GM21825 (cell line): ENCODE data around the gene BIK.
"Not testable (repeated sequence)": the region's sequence is repeated elsewhere in the genome, so short reads cannot be mapped to it uniquely, and the experiment has no call there.

Experiments
- ATAC-seq: cut with Tn5 transposase; IDR thresholded peaks from one replicate; pipeline ENCODE4 v1.9.1; 2021; ENCODE audit warnings: mild to moderate bottlenecking, moderate library complexity; ENCODE audit not compliant: unreplicated experiment

The BIK gene

DNA sequence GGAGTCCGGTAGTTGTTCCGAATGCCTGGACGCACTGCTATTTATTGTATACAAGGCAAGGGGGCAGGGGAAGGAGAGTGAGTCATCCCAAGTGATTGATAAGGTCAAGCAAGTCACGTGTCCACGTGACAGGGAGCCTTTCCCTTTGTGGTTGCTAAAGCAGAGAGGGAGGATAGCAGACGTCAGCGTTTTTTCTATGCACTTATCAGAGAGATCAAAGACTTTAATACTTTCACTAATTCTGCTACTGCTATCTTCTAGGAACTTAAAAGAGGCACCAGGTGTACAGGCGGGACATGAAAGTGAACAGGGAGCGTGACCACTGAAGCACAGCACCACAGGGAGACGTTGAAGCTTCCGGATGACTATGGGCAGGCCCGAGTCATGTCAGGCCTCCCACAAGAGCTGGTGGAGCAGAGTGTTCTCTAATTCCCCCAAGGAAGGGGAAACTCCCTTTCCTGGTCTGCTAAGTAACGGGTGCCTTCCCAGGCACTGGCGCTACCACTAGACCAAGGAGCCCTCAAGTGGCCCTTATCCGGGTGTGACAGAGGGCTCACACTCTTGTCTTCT, 6.4 kb upstream of the BIK start:
- not testable (repeated sequence) for ATAC-seq

- ATAC-seq, result not testable (repeated sequence)
Observed at GRCh38 chr22:43104950-43105349, 5.6 kb upstream of the BIK start.

GRCh38 chr22:43106302-43106701, 4.2 kb upstream of the BIK start:
- ATAC-seq, result no peak

DNA sequence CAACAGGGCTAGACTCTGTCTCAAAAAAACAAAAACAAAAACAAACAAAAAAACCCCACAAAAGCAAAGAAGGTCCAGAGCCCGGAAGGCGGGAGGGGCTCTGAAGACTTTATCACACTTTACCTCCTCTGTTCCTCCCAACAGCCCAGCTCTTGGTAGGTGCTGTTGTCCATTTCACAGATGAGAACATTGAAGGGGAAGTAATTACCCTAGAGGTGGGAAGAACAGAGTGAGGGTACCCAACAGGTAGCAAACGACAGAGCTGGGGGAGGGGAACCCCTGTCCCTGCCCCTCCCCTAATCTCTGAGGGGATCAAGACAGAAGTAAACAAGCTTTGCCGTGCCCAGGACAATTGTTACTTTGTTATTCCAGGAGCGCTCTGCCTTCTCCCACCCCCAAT, 1.0 kb upstream of the BIK start:
- no peak for ATAC-seq

DNA sequence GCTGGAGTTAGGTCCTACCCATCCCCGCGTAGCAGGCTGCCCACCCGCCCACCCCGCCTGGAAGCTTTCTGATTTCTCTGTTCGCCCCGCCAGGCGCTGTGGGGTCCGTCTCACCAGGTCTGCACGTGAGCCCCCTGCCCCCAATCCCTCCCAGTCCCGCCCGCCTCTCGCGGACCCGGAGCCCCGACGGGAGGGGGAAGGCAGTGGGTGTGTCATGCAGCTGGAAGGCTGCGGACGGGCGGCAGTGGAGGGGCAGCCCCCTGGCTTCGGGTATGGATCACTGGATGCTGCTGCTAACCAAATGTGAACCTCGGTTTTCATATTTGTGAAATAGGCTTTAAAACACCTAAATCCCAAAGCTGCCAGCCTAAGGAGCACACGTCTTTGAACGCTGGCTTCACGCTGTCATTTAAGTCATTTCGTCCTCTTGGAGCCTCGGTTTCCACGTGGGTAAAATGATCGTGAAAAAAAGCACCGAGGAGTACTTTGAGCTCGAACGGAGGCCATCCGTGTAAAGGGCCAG, 568 bp upstream of the BIK start:
- ATAC-seq, result no peak

- ATAC-seq, result no peak
Observed at GRCh38 chr22:43110927-43111623, 525 bp downstream of the BIK start.

- ATAC-seq, result no peak
Observed at GRCh38 chr22:43113526-43114251, 3.1 kb downstream of the BIK start.

DNA sequence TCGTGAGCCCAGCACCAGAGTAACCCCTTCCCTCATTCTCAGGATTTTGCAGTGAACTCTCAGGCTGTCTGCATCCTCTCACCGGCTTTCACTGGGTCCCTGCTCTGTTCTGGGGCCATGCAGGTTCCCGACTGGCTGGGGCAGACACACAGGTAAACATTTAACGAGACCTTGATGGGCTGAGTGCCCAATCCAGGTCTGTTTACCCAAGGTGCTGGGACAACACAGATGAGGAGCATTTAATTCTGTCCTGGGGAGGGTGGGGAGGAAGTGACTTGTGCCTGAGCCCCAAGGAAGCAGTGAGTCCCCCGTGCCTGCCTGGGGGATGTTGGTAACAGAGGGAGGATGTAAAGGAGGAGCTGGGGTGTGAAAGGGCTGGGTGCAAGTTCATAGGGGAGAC, 4.4 kb downstream of the BIK start:
- ATAC-seq, result no peak

DNA sequence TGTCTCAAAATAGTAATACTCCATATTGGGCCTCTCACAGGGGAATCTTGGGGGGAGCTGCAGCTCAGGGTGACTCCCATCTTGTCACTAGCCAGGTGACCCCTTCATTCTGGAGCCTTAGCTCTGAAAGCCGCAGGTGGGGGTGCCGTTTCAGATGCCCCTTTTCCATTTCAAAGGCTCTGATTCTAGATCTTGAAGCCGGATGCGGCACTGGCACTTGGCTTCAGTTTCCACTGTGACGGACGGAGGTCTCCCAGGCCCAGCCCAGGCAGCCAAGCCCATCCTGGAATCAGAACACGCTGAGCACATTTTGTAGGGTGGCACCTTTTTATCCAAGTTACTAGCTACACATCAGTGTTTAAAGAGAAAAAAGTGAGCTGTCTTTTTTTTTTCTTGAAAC, 6.4 kb downstream of the BIK start:
- ATAC-seq, result no peak

- ATAC-seq, result no peak
Observed at GRCh38 chr22:43118024-43118849, 7.7 kb downstream of the BIK start.

- ATAC-seq, result no peak
Observed at GRCh38 chr22:43118953-43119458, 8.5 kb downstream of the BIK start.

- ATAC-seq, result no peak
Observed at GRCh38 chr22:43126501-43127165, 16.1 kb downstream of the BIK start.

GRCh38 chr22:43127166-43127908, 16.8 kb downstream of the BIK start:
- ATAC-seq, result no peak

DNA sequence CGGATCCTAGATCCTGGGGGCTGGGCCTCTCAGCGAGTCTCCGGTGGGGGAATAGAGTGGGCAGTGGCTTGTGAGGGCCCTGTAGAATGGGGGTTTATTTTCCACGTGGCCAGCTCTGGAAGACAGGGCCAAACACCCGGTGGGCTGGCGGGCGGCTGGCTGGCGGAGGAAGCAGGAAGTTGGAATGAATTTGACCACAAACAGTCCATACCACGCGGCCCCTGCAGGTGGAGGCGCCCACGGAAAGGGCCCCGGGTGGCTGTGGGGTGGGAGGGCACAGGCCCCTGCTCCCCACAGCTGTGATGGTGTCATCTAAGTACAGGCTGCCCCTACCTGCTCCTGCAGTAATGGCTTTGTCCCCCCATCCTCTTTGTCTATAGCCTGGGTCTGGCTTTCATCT, 17.6 kb downstream of the BIK start:
- no peak for ATAC-seq

GRCh38 chr22:43128928-43129424, 18.4 kb downstream of the BIK start:
- no peak for ATAC-seq

DNA sequence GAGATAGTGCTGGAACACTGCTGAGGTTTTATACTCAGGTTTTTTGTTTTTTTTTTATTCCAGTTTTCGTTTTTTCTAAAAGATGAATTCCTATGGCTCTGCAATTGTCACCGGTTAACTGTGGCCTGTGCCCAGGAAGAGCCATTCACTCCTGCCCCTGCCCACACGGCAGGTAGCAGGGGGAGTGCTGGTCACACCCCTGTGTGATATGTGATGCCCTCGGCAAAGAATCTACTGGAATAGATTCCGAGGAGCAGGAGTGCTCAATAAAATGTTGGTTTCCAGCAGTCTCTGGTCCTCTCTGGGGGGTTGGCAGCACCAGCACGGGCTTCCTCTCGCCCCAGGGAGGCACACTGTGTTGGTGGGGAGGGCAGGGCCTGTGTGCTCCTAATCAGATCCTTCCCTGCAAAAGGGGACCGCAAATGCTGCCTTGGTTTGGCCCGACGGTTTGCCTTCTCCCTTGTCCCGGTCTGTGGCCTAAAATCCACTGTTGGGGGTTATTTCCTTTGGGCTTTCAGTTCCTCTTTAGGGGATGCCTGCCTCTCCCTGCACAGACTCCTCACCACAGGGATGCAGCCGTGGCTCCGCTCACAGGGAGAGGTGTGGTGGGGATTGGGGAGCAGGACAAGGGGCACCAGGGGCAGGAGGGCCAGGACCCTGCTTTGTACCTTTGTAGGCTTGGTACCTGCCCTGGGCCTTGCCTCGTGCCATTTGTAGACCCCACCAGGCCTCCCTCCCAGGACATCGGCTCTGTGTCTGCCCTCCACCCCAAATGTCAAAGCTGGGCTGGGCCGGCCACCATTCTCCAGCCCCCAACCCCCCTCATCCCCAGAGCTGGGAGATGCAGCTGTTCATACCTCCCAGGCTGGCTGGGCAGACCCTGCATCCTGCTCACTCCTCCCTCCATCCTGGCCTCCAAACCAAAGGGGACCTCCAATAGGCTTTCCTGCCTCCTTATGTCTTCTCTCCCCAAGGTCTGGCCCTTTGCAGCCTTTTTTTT, 19.2 kb downstream of the BIK start:
- no peak for ATAC-seq

- ATAC-seq, result no peak
Observed at GRCh38 chr22:43131773-43132501, 21.4 kb downstream of the BIK start.

DNA sequence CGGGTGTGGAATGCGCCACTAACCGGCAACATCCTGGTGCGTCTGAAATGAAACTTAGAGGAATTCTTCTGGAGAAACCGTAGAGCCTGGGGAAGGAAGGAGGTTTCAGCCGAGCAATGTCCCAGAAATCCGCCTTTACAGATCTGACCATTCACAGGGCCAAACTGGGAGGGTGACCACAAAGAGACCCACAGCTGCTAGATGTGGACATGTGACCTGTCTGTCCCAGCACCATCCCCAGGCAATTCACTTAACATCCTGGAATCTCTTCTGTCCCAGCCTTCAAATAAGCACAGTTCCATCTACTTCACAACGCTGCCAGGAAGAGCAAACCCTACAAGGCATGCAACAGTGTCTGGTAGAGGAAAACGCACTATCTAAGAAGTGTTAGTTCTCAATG, 22.9 kb downstream of the BIK start:
- no peak for ATAC-seq
